SK-N-MC (cell line): ENCODE data around the gene ADRB2.

Experiments
- EZH2 ChIP-seq: fragments of 200-600 bp; sonication (generic); IDR thresholded peaks from one replicate; pipeline ENCODE4 v1.6.1; 2017; ENCODE audit warnings: antibody characterized with exemption
- FOXP2 ChIP-seq: optimal IDR thresholded peaks from 2 replicates; pipeline ENCODE3; 2011; ENCODE audit warnings: mild to moderate bottlenecking, moderate library complexity; ENCODE audit not compliant: insufficient read depth; ENCODE audit errors: extremely low read length, control extremely low read depth
- POLR2AphosphoS5 ChIP-seq: IDR thresholded peaks from 2 replicates; pipeline ENCODE4 v1.6.1; 2012; ENCODE audit warnings: mild to moderate bottlenecking, low read depth, low read length, borderline replicate concordance

- no peak for TF ChIP-seq POLR2AphosphoS5
- no peak for TF ChIP-seq EZH2
- TF ChIP-seq FOXP2: no peak
These were observed 26.5 kb upstream of the ADRB2 start for GRCh38 chr5:148799737-148800527.
